HS-27A (cell line): ENCODE results near the gene KCNJ15.
A peak's percentile ranks its signal among the peaks of the same experiment; 100 is the strongest.
"Not testable (repeated sequence)": the region's sequence is repeated elsewhere in the genome, so short reads cannot be mapped to it uniquely, and the experiment has no call there.

ENCODE experiments used
- DNase-seq: peaks from one replicate; pipeline ENCODE4 v3.0.0-alpha.2; 2012; ENCODE audit warnings: low read depth, missing footprints

The KCNJ15 gene

GRCh38 chr21:38256599-38257302, at the start of gene KCNJ15:
Gene KCNJ15, plus strand, starts transcription at chr21:38256991. Its CDS starts 42,271 bp downstream, at chr21:38299262.
- DNase-seq: no peak

GRCh38 chr21:38208118-38208517, 48.7 kb upstream of the KCNJ15 start:
- no peak for DNase-seq

- no peak for DNase-seq
Observed at GRCh38 chr21:38211321-38211720, 45.5 kb upstream of the KCNJ15 start.

GRCh38 chr21:38212706-38213105, 44.1 kb upstream of the KCNJ15 start:
- no peak for DNase-seq

GRCh38 chr21:38219049-38219628, 37.7 kb upstream of the KCNJ15 start:
- peak; percentile 65 for DNase-seq

GRCh38 chr21:38220270-38220737, 36.5 kb upstream of the KCNJ15 start:
- DNase-seq: no peak

GRCh38 chr21:38221594-38221993, 35.2 kb upstream of the KCNJ15 start:
- no peak for DNase-seq

GRCh38 chr21:38223893-38224540, 32.8 kb upstream of the KCNJ15 start:
- no peak for DNase-seq

GRCh38 chr21:38227401-38227800, 29.4 kb upstream of the KCNJ15 start:
- DNase-seq: no peak

- no peak for DNase-seq
Observed at GRCh38 chr21:38228115-38228514, 28.7 kb upstream of the KCNJ15 start.

GRCh38 chr21:38228537-38228936, 28.3 kb upstream of the KCNJ15 start:
- no peak for DNase-seq

GRCh38 chr21:38229260-38229877, 27.4 kb upstream of the KCNJ15 start:
- no peak for DNase-seq

- no peak for DNase-seq
Observed at GRCh38 chr21:38234395-38235142, 22.2 kb upstream of the KCNJ15 start.

GRCh38 chr21:38235251-38235650, 21.5 kb upstream of the KCNJ15 start:
- not testable (repeated sequence) for DNase-seq

- no peak for DNase-seq
Observed at GRCh38 chr21:38236232-38236631, 20.6 kb upstream of the KCNJ15 start.

- no peak for DNase-seq
Observed at GRCh38 chr21:38239672-38240071, 17.1 kb upstream of the KCNJ15 start.

- DNase-seq: no peak
Observed at GRCh38 chr21:38240129-38240528, 16.7 kb upstream of the KCNJ15 start.

- DNase-seq: peak; percentile 47
Observed at GRCh38 chr21:38241029-38241740, 15.6 kb upstream of the KCNJ15 start.

- no peak for DNase-seq
Observed at GRCh38 chr21:38242061-38242460, 14.7 kb upstream of the KCNJ15 start.

GRCh38 chr21:38243732-38244406, 12.9 kb upstream of the KCNJ15 start:
- DNase-seq: no peak

GRCh38 chr21:38244407-38244787, 12.4 kb upstream of the KCNJ15 start:
- no peak for DNase-seq
